Panc1 (cell line): ENCODE data around the gene HORMAD2. TPM values are rescaled to one million over a fixed set of nuclear protein-coding genes. Genes with fewer than 3 reads are reported as not detected.

Experiments used
- ATAC-seq: fragments of 200-7000 bp; cut with Tn5 transposase; 2 replicates; pipeline ENCODE4 v1.9.1; 2020; ENCODE audit warnings: mild to moderate bottlenecking, moderate library complexity
- BruUV-seq: library from RNA; stranded (reverse); fragments of 400-500 nt; replicated peaks from 2 replicates; lab custom pipeline; 2021; lab: Mats Ljungman, UMichigan
- CTCF ChIA-PET: fragments of 300-600 bp; sonication (Branson Sonifier 250); formaldehyde crosslinking; loops from one replicate; lab custom pipeline; 2022; ENCODE audit warnings: antibody characterized with exemption; lab: Charles Lee
- POLR2A ChIA-PET: fragments of 300-600 bp; sonication (Branson Sonifier 250); formaldehyde crosslinking; loops from one replicate; lab custom pipeline; 2022; ENCODE audit warnings: antibody characterized with exemption; lab: Charles Lee
- DNase-seq: peaks from one replicate; pipeline ENCODE4 v3.0.0-alpha.2; 2010; ENCODE audit warnings: low read depth, low spot score
- H3K27ac ChIP-seq: 2 replicates; pipeline ENCODE4 v1.5.1; 2011; ENCODE audit warnings: mild to moderate bottlenecking, low read length, inconsistent platforms
- H3K27me3 ChIP-seq: fragments of 200-500 bp; sonication (Bioruptor generic); 2 replicates; pipeline ENCODE4 v1.6.0; 2014; ENCODE audit warnings: low read length, inconsistent platforms; ENCODE audit not compliant: control insufficient read depth, insufficient read depth
- H3K36me3 ChIP-seq: fragments of 200-500 bp; sonication (Bioruptor generic); 2 replicates; pipeline ENCODE4 v1.5.1; 2014; ENCODE audit warnings: inconsistent platforms, mild to moderate bottlenecking, low read length, moderate library complexity; ENCODE audit not compliant: control insufficient read depth, insufficient read depth
- H3K4me1 ChIP-seq: 2 replicates; pipeline ENCODE4 v1.5.1; 2011; ENCODE audit warnings: inconsistent platforms, mild to moderate bottlenecking, low read length, moderate library complexity; ENCODE audit not compliant: control insufficient read depth, insufficient read depth
- H3K4me3 ChIP-seq, 2 experiments: 2 replicates each; pipeline ENCODE4 v1.5.1; 2011 to 2012; ENCODE audit warnings: low read depth in 2 of 2, low read length in 2 of 2, mild to moderate bottlenecking in 2 of 2, inconsistent platforms in 1 of 2, moderate library complexity in 1 of 2
- H3K9me3 ChIP-seq: fragments of 200-500 bp; sonication (Bioruptor generic); 2 replicates; pipeline ENCODE4 v1.5.1; 2014; ENCODE audit warnings: low read depth, mild to moderate bottlenecking, inconsistent platforms, low read length, moderate library complexity; ENCODE audit not compliant: control insufficient read depth, insufficient read depth
- CTCF ChIP-seq: fragments of 450-650 bp; IDR thresholded peaks from 2 replicates; pipeline ENCODE4 v1.5.1; 2017; ENCODE audit warnings: mild to moderate bottlenecking
- POLR2AphosphoS5 ChIP-seq: IDR thresholded peaks from 2 replicates; pipeline ENCODE4 v1.6.1; 2012; ENCODE audit warnings: mild to moderate bottlenecking, low read depth, low read length, moderate library complexity
- REST ChIP-seq, 2 experiments: IDR thresholded peaks; 2 replicates each; pipeline ENCODE4 v1.6.1; 2011 to 2012; ENCODE audit warnings: low read depth in 2 of 2, control low read depth in 1 of 2, low read length in 1 of 2, mild to moderate bottlenecking in 1 of 2, moderate library complexity in 1 of 2; ENCODE audit not compliant: insufficient read depth in 1 of 2
- SIN3A ChIP-seq: IDR thresholded peaks from 2 replicates; pipeline ENCODE4 v1.6.1; 2012; ENCODE audit warnings: low read depth, mild to moderate bottlenecking, low read length, moderate library complexity, borderline replicate concordance; ENCODE audit not compliant: insufficient read depth
- TCF7L2 ChIP-seq: IDR thresholded peaks from 2 replicates; pipeline ENCODE4 v1.6.1; 2011; ENCODE audit warnings: mild to moderate bottlenecking, low read depth, low read length, inconsistent platforms
- in situ Hi-C: cut with HindIII; loops from 2 replicates; pipeline ENCODE4 v1.10.0; 2016; ENCODE audit warnings: low sequenced_read_pairs, low pct_unique_long_range_greater_than_20kb
- intact Hi-C: fragments of 100-400 bp; cut with micrococcal nuclease; formaldehyde crosslinking; loops from one replicate; pipeline ENCODE4 v1.10.0; 2022; ENCODE audit not compliant: unreplicated experiment
- total RNA-seq: library from RNA; stranded (reverse); gene quantifications from one replicate; pipeline ENCODE4 v1.2.1, GENCODE V29; 2021; ENCODE audit not compliant: unreplicated experiment

Gene HORMAD2
- total RNA-seq, 1 experiment from 2014 or later: not detected

DNA sequence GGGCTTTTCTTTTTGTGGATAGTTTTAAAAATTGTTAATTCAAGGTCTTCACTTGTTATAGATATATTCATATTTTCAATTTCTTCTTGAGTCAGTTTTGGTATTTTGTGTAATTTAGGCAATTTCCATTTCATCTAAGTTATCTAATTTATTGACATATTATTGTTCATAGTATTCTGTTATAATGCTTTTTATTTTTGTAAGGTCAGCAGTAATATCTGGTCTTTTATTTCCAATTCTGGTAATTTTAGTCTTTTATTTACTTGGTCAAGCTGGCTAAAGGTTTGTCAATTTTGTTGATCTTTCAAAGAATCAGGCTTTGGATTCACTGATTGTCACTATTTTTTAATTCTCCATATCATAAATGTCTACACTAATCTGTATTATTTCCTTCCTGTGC is 60.1 kb downstream of the HORMAD2 start:
- ATAC-seq: no peak
- Histone ChIP-seq H3K27me3 (no peaks in the 10 kb centered on the region), H3K27ac (no peak overlapping the region), H3K36me3 (no peaks in the 10 kb centered on the region), H3K4me1 (no peaks in the 10 kb centered on the region), H3K9me3 (peaks cover 10% of the 10 kb centered on the region; the same call in 1 of the 2 replicates), H3K4me3 (no peak overlapping the region)
- intact Hi-C loops (no loop called here), in situ Hi-C loops (no loop called here)
- POLR2A ChIA-PET: no interaction called here
- CTCF ChIA-PET: no interaction called here
- TF ChIP-seq REST (IDR thresholded peaks at IDR 0.05; ENCODE audit: insufficient read depth in 1 of 2, low read depth in 2 of 2, low read length in 1 of 2) (no peak), TCF7L2 (no peak), CTCF (no peak), POLR2AphosphoS5 (no peak), SIN3A (no peak)
- DNase-seq: no peak
- no TSS peak for BruUV-seq

DNA sequence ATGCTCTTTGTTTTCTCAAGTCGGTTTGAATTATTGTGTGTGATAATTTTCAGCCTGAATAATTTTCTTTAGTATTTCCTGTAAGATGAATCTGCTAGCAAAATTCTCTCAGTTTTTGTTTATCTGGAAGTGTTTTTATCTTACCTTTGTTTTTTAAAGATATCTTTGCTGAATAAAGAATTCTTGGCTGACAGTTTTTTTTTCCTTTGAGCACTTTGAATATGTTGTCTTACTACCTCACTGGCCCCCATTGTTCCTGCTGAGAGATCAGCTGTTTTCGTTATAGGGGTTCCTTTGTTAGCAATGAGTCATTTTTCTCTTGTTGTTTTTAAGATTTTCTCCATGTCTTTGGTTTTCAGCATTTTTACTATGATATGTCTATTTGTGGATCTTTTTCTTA is 63.0 kb downstream of the HORMAD2 start:
- Histone ChIP-seq H3K27ac (no peak overlapping the region), H3K27me3 (no peaks in the 10 kb centered on the region), H3K4me1 (no peaks in the 10 kb centered on the region), H3K4me3 (no peak overlapping the region), H3K36me3 (no peaks in the 10 kb centered on the region), H3K9me3 (peaks cover 13% of the 10 kb centered on the region; the same call in 1 of the 2 replicates)
- TF ChIP-seq TCF7L2: no peak
- no peak for TF ChIP-seq POLR2AphosphoS5
- TF ChIP-seq REST (IDR thresholded peaks at IDR 0.05; ENCODE audit: insufficient read depth in 1 of 2, low read depth in 2 of 2, low read length in 1 of 2): no peak
- BruUV-seq: no TSS peak
- ATAC-seq: no peak
- POLR2A ChIA-PET: no interaction called here
- in situ Hi-C loops: no loop called here
- no peak for DNase-seq
- intact Hi-C loops: no loop called here
- CTCF ChIA-PET: no interaction called here
